ENCODE data around the gene MOGAT3. TPM values are rescaled to one million over a fixed set of nuclear protein-coding genes. Genes with fewer than 3 reads are reported as not detected.

Gene MOGAT3
- total RNA-seq, 2 donors from 2014 or later, result not detected

GRCh38 chr7:101237206-101238067, 36.6 kb upstream of the MOGAT3 start, which contains the start of gene CLDN15:
Gene CLDN15, minus strand, starts transcription at chr7:101237802. Its CDS starts 221 bp downstream, at chr7:101237581.
- DNase-seq (ENCODE audit: low spot score) (no peak), ATAC-seq (ENCODE audit: insufficient number of reproducible peaks, low FRiP score, low read depth) (no peak)
- Histone ChIP-seq H3K4me3 (peak within 1 kb of the TSS; percentile 31), H3K9me3 (no peaks in the 10 kb centered on the region), H3K36me3 (peaks cover 25% of the 10 kb centered on the region), H3K27me3 (replicated peaks; ENCODE audit: insufficient read depth) (no peaks in the 10 kb centered on the region), H3K27ac (peak within 1 kb of the TSS in 1 of 2 donors; percentile 48), H3K4me1 (ENCODE audit: control insufficient read depth in 1 of 2, low read depth in 2 of 2) (peaks cover 3 to 11% of the 10 kb centered on the region in 2 donors)
- TF ChIP-seq CTCF (IDR thresholded peaks at IDR 0.05), result no peak

- Histone ChIP-seq H3K4me3 (no peak overlapping the region), H3K36me3 (peaks cover 25% of the 10 kb centered on the region), H3K27me3 (replicated peaks; ENCODE audit: insufficient read depth) (no peaks in the 10 kb centered on the region), H3K9me3 (no peaks in the 10 kb centered on the region), H3K27ac (no peak overlapping the region), H3K4me1 (ENCODE audit: control insufficient read depth in 1 of 2, low read depth in 2 of 2) (peaks cover 0 to 4% of the 10 kb centered on the region in 2 donors)
- DNase-seq (ENCODE audit: low spot score) (no peak), ATAC-seq (ENCODE audit: insufficient number of reproducible peaks, low FRiP score, low read depth) (no peak)
- no peak for TF ChIP-seq CTCF (IDR thresholded peaks at IDR 0.05)
These were observed 35.5 kb upstream of the MOGAT3 start for GRCh38 chr7:101236292-101236835.

GRCh38 chr7:101235522-101235921, 34.7 kb upstream of the MOGAT3 start:
- Histone ChIP-seq H3K4me3 (no peak overlapping the region), H3K4me1 (ENCODE audit: control insufficient read depth in 1 of 2, low read depth in 2 of 2) (peaks cover 0 to 4% of the 10 kb centered on the region in 2 donors), H3K9me3 (no peaks in the 10 kb centered on the region), H3K27ac (no peak overlapping the region), H3K36me3 (peaks cover 19% of the 10 kb centered on the region), H3K27me3 (replicated peaks; ENCODE audit: insufficient read depth) (no peaks in the 10 kb centered on the region)
- TF ChIP-seq CTCF (IDR thresholded peaks at IDR 0.05), result no peak
- no peak for DNase-seq (ENCODE audit: low spot score)
- ATAC-seq (ENCODE audit: insufficient number of reproducible peaks, low FRiP score, low read depth), result no peak

GRCh38 chr7:101235050-101235449, 34.2 kb upstream of the MOGAT3 start:
- ATAC-seq (ENCODE audit: insufficient number of reproducible peaks, low FRiP score, low read depth), result no peak
- no peaks in the 10 kb centered on the region for H3K27me3 ChIP-seq (replicated peaks; ENCODE audit: insufficient read depth)
- H3K27ac ChIP-seq, result no peak overlapping the region
- peaks cover 0 to 4% of the 10 kb centered on the region in 2 donors for H3K4me1 ChIP-seq (ENCODE audit: control insufficient read depth in 1 of 2, low read depth in 2 of 2)
- peaks cover 14% of the 10 kb centered on the region for H3K36me3 ChIP-seq
- DNase-seq (ENCODE audit: low spot score), result no peak
- H3K9me3 ChIP-seq, result no peaks in the 10 kb centered on the region
- TF ChIP-seq CTCF (IDR thresholded peaks at IDR 0.05), result no peak
- H3K4me3 ChIP-seq, result no peak overlapping the region

- Histone ChIP-seq H3K27me3 (replicated peaks; ENCODE audit: insufficient read depth) (no peaks in the 10 kb centered on the region), H3K9me3 (no peaks in the 10 kb centered on the region), H3K27ac (no peak overlapping the region), H3K4me3 (no peak overlapping the region), H3K4me1 (ENCODE audit: control insufficient read depth in 1 of 2, low read depth in 2 of 2) (peaks cover 0 to 4% of the 10 kb centered on the region in 2 donors), H3K36me3 (peaks cover 10% of the 10 kb centered on the region)
- DNase-seq (ENCODE audit: low spot score) (no peak), ATAC-seq (ENCODE audit: insufficient number of reproducible peaks, low FRiP score, low read depth) (no peak)
- TF ChIP-seq CTCF (IDR thresholded peaks at IDR 0.05), result no peak
These were observed 33.8 kb upstream of the MOGAT3 start for GRCh38 chr7:101234636-101235035.
